ENCODE data around the gene SLC35E4.

The SLC35E4 gene

GRCh38 chr22:30694640-30695350 lies 59.2 kb downstream of the SLC35E4 start, which contains the start of gene OSBP2:
Gene OSBP2, plus strand, starts transcription at chr22:30694874. Its CDS starts 36 bp downstream, at chr22:30694910.
- DNase-seq, result no peak

GRCh38 chr22:30695351-30695851 lies 59.8 kb downstream of the SLC35E4 start:
- no peak for DNase-seq

- DNase-seq, result no peak
Observed at GRCh38 chr22:30695871-30696655, 60.5 kb downstream of the SLC35E4 start.

Measured in effector CD8-positive, alpha-beta T cell (primary cell).